Choroid plexus epithelial cell (primary cell): ENCODE data around the gene CDK15.
A peak's percentile ranks its signal among the peaks of the same experiment; 100 is the strongest.

Source experiments
- DNase-seq: peaks from one replicate; pipeline ENCODE4 v3.0.0-alpha.2; 2010; ENCODE audit warnings: low read depth
- H3K4me3 ChIP-seq: 2 replicates; pipeline ENCODE4 v1.5.1; 2011; ENCODE audit warnings: low read depth, mild to moderate bottlenecking, control low read depth, low read length, moderate library complexity
- CTCF ChIP-seq: conservative IDR thresholded peaks from 2 replicates; pipeline ENCODE4 v1.5.1; 2011; ENCODE audit warnings: low read depth, mild to moderate bottlenecking, control low read depth, inconsistent platforms, low read length, moderate library complexity

CDK15 gene

GRCh38 chr2:201860636-201861066 lies 54.3 kb downstream of the CDK15 start:
- no peak overlapping the region for H3K4me3 ChIP-seq
- peak; percentile 91 for TF ChIP-seq CTCF
- DNase-seq, result peak; percentile 93

- DNase-seq, result no peak
- no peak overlapping the region for H3K4me3 ChIP-seq
- no peak for TF ChIP-seq CTCF
These were observed 56.5 kb downstream of the CDK15 start for GRCh38 chr2:201862843-201863242.

GRCh38 chr2:201866643-201867473 lies 60.5 kb downstream of the CDK15 start:
- no peak overlapping the region for H3K4me3 ChIP-seq
- no peak for DNase-seq
- no peak for TF ChIP-seq CTCF

- no peak for DNase-seq
- no peak overlapping the region for H3K4me3 ChIP-seq
- no peak for TF ChIP-seq CTCF
These were observed 65.1 kb downstream of the CDK15 start for GRCh38 chr2:201871471-201871870.

GRCh38 chr2:201872591-201872990 lies 66.3 kb downstream of the CDK15 start:
- TF ChIP-seq CTCF, result no peak
- H3K4me3 ChIP-seq, result no peak overlapping the region
- no peak for DNase-seq

- TF ChIP-seq CTCF, result no peak
- DNase-seq, result no peak
- no peak overlapping the region for H3K4me3 ChIP-seq
These were observed 73.7 kb downstream of the CDK15 start for GRCh38 chr2:201879996-201880395.

- TF ChIP-seq CTCF, result no peak
- DNase-seq, result peak; percentile 48
- no peak overlapping the region for H3K4me3 ChIP-seq
These were observed 74.2 kb downstream of the CDK15 start for GRCh38 chr2:201880579-201880978.
